SHP77 treated with DMSO at 0.1 percent for 48 hours (cell line): ENCODE results near the gene KCND3.

Source experiments
- DNase-seq: peaks from one replicate; lab custom pipeline; 2025; lab: John Stamatoyannopoulos, UW

The KCND3 gene

DNA sequence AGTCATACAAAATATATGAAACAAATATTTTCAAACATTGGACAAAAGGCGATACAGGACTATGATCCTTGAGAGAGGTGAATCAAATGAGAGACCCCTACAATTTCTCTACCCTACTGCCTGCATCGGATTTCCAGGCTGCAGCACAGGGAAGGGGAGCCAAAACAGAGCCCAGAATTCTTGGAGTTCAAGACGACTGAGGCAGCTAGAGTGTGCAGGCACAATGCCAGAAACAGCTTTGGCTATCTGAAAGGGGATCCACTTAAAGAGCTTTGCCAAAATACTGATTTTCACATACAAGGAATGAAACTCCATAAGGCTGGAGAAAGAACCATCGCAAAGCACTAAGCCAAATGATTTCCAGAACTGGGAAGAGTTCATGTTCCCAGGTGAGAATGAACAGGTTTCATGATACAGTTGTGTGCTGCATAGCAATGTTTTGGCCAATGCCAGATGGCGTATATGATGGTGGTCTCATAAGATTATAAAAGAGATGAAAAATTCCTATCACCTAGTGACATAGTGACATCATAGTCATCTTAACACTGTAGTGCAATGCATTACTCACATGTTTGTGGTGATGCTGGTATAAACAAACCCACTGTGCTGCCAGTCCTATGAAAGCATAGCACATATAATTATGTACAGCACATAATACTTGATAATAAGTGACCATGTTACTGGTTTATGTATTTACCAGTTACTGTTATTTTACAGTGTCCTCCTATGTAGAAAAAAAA lies 77.5 kb downstream of the KCND3 start:
- no peak for DNase-seq

DNA sequence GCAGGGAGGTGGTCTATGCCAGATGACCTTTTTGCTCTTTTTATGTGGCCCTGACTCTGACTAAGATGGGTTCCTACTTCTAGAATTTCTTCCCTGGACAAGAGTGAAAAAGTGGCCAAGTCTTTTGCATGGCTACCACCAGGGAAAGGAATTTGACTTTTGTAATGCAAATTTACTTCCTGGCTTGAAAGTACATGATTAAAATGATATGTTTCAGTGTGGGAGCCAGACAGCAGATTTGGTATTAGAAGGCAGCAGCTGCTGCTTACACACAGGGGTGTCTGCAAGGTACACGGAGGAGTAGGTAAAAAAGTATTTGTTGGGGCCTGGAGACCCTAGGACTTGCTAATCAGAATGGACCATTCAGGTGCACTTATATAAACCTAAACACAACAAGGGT lies 78.4 kb downstream of the KCND3 start:
- no peak for DNase-seq

DNA sequence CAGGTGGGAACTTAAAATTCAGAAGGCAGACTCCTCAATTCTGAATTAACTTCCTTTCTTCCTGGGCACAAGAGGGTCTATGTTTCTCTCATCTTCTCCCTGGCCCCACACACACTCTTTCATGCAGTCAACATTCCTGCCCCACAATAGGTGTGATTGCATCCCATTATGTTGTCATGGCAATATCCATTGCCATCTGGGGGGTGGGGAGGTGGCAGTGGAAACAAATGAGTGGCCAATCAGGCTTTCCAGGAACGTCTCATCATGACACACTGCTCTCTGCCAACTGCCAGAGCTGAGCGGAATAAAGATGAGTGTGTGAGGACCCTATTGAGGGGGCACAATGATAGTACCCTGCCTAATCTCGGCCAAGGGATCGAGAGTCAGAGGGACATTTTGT lies 80.4 kb downstream of the KCND3 start:
- no peak for DNase-seq

DNA sequence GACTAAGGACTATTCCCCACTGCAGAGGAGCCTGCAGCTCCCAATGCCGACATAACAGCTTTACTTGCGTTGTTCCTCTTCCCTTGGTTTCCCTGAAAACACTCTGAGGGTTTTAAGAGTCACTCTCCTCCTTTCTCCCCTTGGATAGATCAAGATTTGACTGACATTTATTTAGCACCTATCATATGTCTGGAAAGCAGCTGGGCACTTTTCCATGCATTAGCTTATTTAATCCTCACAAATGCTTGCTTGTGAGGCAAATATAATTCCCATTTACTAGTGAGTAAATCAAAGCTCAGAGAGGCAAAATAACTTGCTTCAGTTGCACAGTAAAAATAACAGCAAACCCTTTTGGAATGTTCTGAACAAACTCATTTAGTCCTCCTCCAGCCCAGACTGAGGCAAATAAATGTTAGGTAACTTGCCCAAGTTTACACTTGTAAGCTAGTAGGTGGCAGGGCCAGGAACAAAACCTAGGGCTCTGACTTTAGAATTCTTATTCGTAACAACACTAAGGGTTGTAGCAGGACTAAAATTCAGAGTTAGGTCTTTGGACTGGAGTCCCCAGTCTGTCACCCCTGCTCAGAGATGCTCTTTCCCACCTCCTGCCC lies 81.4 kb downstream of the KCND3 start:
- no peak for DNase-seq

DNA sequence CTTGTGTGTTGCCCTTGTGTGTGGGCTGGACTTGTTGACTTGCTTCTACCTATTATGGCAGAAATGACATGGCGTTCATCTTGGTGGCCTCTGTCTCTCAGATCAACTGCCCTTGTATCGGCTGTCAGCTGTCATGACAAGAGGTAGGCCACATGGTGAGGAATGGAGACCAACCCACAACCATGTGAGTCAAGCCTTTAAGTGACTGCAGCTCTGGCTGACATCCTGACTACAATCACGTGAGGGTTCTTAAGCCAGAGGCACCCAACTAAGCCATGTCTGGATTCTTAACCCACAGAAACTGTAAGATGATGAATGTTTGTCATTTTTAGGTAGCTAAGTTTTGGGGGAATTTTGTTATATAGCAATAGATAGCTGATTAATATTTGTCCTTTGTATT lies 82.1 kb downstream of the KCND3 start:
- DNase-seq = no peak

DNA sequence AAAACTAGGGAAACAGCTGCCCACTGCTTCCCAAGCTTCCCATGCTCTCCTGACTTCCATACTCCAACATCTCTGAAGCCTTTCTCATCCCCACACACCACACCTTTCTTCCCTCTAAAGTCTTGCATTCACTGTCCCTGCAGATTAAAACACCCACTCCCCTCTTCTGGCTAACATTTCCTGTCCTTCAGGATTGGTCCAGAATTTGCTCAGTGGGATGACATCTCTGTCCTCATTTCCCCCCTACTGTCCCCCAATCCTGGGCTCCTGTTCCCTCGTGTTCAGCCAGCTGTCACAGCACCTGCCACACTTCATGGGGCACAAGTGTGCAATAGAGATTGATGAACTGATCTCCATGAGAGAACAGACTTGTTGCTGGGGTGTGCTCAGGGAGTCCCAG lies 82.7 kb downstream of the KCND3 start:
- no peak for DNase-seq

DNA sequence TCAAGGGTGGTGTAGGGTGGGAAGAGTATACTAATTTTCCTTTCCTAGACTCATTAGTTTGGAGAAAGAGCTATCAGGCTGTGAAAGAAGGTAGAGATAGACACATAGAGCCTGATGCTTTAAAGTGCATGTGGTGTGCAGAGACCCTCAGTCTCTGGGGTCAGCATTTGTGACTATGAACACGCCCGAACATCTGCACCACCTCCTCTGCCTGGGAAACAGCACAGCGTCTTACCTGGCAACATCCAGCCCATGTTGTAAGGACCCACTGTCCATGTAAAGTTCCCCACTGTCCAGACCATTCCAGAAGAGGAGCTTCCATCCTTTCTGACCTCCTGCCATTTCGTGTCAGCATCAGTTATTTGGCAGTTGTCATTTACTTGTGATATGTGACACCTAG lies 83.4 kb downstream of the KCND3 start:
- no peak for DNase-seq

DNA sequence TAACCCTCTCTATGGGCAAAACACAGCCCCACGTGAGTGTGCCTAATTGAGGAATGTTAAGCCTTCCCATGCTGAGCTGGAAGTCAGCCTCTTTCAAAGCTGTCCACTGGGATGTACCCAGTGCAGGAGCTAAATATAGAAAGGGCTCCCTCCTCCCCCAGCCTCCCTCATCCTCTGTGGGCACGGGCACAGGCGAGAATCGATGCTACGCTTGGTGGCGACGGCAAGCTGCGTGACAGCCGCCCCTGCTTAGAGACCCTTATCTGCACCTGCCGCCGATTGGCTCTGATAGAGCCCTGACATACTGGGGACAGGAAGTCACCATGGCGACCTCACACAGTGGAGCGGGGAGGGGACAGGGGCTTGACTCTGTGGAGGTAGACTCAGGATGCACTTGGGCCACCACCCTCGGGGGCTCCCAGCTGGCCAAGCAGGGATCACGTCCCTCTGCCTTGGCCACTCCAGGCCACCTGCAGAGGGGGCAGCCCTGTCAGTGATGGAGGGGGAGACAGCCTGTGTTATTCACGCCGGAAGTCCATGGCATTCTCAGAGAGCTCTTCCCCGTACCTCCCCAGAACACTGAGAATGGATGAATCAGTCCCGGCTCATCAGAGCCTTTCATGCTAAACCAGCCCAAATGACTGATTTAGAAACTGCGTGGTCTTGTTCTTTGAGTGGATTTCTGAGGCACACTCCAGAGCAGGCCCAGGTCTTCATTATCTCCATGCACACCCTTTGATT lies 84.8 kb downstream of the KCND3 start:
- peak; percentile 93 for DNase-seq

DNA sequence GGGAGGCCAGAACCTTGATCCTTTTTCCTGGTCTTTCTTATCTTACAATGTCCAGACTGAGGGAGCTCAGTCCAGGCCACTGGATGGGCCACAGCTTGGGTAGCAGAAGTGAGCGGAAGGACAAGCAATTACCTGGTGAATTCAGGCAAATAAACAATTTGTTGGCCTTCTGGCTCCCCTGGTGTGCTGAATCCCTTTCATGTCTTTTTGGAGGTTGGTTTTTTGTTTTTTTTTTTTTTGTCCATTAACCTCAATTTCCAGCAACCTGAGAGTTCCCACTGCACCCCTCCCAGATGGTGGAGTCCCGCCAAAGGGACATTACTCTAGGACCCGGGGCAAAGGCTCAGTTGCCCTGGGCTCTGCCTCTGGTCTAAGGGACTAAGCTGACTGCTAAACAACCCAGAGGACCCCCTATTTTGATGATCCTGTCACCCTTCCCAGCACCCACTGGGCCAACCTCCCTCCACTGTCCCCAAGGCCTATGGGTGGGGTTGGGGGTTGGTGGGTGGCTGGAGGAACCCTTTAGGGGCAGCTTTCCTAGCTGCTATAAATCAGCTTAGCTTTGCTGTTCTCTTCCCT lies 85.5 kb downstream of the KCND3 start:
- no peak for DNase-seq

DNA sequence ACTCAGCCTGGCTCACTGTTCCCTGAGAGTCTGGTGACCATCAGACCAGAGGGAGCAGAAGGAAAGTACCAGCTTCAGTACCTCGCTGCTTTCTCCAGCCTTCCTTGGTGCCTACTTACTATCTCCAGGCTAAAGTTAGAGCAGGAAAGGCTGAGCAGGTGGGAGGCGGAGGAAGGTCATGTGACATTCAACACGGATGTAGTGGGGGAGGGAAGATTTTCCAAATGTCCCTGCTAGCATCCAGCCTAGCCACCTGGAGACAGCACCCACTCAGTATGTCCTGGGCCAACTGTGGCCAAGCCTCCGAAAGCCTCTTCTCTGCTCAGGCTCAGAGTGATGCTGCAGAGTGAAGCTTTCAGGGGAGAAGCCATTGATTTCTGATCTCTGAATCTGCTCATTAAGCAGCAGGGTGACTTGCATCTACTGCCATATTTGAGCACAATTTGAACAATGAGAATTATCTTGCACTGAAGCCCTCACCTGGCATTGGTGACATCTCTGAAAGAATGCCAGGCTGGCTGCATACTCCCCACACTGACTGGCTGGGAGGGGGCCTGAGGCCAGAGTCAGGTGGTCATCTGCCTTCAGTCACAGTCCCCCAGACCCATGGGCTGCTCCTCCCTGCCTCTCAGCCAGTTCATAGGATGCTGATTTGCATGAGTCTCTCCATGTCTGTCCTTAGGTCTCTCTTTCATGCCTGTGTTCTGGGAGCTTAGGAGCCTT lies 86.2 kb downstream of the KCND3 start:
- DNase-seq = no peak

DNA sequence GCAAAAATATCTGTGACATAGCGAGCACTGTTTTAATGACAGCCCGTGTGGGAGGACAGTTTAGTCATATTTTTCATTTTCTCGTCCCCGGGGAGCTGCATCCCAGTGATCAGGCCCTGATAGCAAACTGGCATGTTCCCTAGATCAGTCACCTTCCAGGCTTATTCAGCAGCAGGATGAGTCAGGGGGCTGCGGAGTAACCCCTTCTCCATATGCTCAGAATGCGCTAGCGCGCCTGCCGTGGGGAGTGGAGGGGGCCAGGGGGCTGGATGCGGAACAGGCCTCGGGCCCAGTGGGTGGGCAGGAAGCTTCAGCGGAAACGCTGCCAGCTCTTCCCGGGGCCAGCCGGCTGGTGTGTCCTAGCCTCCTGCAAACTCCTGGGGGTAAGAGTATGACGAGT lies 94.0 kb downstream of the KCND3 start:
- DNase-seq = no peak

DNA sequence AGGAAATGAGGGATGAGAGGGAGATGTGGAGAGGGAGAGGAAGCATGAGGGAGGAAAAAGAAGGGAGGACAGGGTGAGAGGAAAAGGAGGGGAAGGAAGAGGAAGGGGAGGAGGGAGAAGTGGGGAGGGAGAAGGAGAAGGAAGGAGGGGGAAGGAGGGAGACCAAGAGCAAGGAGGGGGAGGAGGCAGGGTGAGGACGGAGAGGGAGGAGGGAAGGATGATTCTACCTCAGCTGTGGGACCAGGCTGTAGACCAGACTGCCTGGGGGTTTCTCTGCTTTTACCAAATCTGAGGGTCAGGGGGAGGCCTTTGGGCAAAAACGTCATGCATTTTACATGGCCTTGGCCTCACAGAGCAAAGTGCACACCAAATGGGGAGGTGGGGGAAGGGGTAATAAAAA lies 94.5 kb downstream of the KCND3 start:
- DNase-seq = no peak

DNA sequence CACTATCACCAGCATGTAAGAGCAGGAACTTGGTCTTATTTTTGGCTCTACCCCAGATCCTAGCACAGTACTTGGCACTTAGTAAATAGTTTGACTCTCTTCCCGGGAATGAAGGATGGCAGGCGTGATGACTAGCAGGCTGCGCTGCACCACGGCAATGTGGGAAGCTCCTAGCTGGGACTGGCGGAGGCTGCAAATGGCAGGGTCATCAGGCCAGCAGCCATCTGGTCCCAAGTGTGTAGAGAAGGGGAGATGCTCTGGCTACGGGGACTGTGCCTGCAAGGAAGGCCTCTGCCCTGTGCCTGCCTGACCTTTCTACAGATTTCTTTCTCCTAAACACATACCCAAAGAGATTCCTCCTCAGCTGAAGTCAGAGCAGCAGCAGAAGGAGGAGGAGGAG lies 95.0 kb downstream of the KCND3 start:
- DNase-seq = no peak

DNA sequence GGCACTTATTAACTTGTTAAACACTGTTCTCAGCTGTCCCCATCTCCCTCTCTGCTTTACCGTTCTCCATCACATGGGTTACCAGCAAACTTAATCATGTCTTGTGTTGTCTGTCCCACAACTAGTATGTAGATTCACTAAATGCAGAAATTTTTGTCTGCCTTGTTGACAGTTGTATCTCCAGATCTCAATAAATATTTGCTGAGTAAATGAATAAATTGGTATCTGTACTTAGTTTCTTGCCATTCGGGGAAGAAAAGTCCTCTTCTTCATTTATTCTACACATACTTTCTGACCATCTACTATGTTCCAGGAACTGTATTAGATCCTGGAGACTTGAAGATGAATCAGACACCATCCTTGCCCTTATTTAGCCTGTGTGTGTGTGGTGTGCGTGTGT lies 97.9 kb downstream of the KCND3 start:
- no peak for DNase-seq

DNA sequence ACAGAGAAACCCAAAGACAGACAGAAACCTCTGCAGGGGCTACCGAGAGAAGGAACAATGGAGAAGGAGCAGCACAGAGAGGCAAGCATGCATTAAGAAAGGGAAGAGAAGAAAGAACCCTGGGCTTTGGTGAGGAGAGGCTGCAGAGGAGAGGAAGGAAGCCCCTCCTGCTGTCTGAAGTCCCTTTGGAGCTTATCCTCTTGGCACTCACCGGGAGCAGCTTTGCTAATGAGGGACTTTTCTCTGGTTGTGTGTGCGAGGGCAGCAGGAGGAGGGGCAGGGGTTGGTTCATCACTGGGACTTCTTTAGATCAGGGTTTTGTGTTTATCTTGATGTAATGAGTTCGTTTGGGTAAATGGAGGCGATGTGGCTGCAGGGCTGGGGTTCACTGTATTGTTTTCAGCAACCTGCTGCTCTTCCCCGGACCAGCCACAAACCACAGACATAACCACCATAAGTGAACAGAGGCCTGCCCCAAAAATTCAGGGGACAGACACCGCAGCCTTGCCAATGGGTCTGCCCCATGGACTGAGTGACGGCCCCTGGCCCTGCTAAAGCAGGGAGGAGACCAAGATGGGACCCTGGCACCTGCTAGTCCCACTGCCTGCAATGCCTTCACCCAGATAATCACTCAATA lies 100.6 kb downstream of the KCND3 start:
- DNase-seq = no peak

DNA sequence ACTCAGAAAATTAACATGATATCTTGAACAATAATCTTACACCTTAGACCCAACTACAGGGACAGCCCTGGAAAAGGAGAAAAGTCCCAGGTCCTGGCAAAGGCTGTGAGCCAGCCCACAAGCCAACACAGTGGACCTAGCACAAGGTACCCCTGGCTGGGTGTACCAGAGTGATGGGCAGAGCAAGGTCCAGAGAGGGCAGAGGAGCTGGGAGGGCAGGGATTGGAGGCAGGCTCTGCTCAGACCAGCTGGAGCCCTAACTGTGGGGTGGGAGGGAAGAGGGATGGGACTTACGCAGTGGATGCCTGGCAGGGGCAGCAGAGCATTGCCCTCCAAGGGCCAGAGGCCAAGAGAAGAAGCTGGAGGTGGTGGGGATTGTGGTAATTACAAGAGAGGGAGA lies 101.6 kb downstream of the KCND3 start:
- DNase-seq = no peak

DNA sequence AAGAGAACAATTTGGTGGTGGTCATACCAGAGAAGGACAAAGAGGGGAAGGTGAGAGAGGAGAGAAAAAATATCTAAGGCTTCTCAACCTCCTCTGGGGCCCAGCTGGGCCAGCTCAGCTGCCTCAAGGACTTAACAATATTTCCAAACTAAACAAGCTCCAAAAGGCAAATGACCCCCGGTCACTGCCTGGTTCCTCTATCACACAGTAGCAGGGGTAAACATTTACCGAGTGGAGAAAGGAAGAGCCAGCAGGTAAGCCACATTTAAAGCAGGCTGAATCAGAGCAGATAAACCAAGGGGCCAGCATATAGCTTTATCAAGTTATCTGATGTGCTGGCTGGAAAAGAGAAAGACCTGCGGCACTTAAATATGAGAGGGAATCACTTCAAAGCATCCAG lies 102.1 kb downstream of the KCND3 start:
- no peak for DNase-seq

DNA sequence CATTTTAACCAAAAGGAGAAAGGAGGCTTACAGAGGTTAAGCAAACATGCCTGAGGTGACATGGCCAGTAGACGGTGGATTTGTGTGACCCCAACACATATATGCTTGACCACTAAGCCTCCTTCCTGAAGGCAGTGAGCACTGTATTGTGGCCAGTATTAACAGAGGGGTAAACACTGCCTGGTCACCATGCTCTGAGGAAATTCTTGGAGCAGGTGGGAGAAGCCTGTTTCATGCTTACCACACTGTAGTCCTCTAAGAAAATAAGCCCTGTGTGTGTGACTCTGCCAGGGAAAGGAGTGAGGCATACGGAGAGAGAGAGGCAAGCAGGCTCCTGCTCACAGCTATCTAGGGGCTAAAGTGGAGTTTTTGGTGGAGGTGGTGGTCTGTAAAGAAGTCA lies 102.7 kb downstream of the KCND3 start:
- no peak for DNase-seq

DNA sequence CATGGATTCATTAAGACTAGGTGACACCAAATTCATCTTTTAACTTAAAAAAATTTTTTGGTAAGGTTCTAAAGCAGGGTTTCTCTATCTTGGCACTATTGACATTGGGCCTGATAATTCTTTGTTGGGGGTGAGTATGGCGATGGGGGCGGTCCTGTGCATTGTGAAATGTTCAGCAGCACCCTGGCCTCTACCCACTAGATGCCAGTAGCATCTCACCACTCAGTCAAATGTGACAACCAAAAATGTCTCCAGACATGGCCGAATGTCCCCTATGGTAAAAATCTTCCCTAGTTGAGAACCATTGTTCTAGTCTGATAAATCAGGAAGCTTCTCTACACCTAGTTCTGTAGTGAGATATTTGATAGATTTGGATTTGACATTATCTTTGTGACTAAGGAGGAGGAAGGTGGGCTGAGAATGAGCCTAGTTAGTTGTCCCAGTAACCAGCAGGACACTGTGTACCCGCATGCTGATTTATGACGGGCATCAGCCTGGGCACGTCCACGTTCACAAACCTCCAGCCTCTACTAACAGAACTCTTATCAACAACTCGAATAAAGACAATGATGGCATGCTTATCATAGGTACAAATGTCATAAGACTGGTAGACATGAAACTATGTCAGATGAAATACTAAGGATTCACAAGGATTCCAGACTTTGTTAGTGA lies 104.6 kb downstream of the KCND3 start:
- DNase-seq = no peak

DNA sequence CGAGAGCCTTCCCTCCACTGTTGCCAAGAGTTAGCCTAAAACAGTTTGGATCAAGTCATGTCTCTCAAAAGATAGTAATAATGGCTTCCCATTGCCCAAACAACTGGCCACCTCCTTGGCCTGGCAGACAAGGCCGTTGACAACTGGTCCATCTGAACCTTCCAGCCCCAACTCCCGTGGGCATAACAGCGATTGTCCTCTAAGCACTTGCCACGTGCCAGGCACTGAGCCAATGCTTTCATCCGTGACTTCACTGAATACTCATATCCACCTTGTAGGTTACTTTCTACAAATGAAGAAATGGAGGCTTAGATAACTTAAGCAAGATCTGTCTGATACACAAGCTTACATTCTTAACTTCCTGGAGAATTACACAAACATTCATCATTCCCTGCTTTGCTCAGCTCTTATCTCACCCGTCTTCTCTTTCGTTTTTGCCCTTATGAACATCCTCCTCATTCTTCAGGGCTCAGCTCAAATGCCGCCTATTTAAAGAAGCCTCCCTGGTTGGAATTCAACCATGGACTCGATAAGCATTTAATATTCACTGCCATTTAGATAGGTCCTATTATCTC lies 106.4 kb downstream of the KCND3 start:
- DNase-seq = no peak

DNA sequence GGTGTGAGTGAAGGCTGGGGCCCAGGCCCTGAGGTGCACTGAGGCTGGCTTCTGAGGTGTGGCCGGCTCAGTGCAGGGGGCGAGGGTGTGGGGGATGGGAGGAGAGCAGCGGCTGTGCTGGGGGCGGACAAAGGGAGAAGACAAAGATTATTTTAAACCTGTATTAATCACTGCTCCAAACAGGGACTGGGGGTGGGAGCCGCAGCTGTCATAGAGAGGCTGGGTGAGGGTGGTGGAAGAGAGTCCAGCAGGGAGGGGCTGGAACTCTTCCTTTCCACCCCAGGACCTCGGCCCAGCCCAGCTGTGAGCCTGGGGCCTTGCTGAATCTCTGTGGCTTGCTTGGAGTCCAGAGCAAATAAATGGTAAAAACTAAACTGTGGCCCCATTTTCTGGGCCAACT lies 106.9 kb downstream of the KCND3 start:
- DNase-seq = no peak
